Measurements from ENCODE around the gene VPS51. TPM values are rescaled to one million over a fixed set of nuclear protein-coding genes. Genes with fewer than 3 reads are reported as not detected.
A peak's percentile ranks its signal among the peaks of the same experiment; 100 is the strongest.

The VPS51 gene
- total RNA-seq, 1 donor from 2014 or later = 41.4 TPM

DNA sequence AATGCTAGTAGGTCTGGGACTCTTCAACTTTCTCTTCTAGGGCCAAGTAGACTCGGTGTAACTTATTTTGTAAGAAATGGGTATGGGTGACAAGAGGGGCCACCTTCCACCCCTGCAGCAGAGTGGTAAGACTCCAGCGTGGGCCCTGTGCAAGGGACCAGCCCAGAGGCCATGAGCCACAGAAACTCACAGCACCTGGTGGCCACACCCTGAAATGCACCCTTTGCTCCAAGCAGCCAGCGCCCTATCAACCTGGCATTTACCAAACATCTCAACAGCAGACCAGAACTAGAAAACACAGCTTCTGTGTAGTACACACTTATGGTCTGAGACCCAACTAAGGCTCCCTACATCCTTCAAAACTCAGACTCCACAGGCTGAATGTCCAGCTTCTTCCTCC, 17.9 kb upstream of the VPS51 start:
- Mint-ChIP-seq H3K9me3 (ENCODE audit: unreplicated experiment) (no peaks in the 10 kb centered on the region), H3K27me3 (ENCODE audit: low read depth, unreplicated experiment) (no peaks in the 10 kb centered on the region), H3K4me3 (ENCODE audit: unreplicated experiment) (no peak overlapping the region), H3K4me1 (ENCODE audit: low read depth, unreplicated experiment) (no peaks in the 10 kb centered on the region), H3K27ac (ENCODE audit: unreplicated experiment) (no peak overlapping the region), H3K36me3 (ENCODE audit: low read depth, unreplicated experiment) (no peaks in the 10 kb centered on the region)
- Histone ChIP-seq H3K9ac (ENCODE audit: low read length) (no peak overlapping the region), H4K20me1 (ENCODE audit: insufficient read depth, low read length) (peaks cover 4% of the 10 kb centered on the region), H3K27ac (ENCODE audit: low read depth, low read length) (no peak overlapping the region), H3K79me2 (ENCODE audit: insufficient read depth, low read length) (peaks cover 50% of the 10 kb centered on the region), H3K4me1 (ENCODE audit: insufficient read depth, low read length) (peaks cover 4% of the 10 kb centered on the region), H3K4me3 (ENCODE audit: insufficient read depth, low read depth, low read length) (no peak overlapping the region), H2AFZ (ENCODE audit: low read depth, low read length) (no peak overlapping the region), H3K4me2 (ENCODE audit: low read length) (no peak overlapping the region), H3K27me3 (ENCODE audit: insufficient read depth, low read length) (no peaks in the 10 kb centered on the region), H3K36me3 (ENCODE audit: insufficient read depth, low read length) (peaks cover 13% of the 10 kb centered on the region), H3K9me3 (ENCODE audit: insufficient read depth, low read depth, low read length) (no peaks in the 10 kb centered on the region)
- DNase-seq (ENCODE audit: low read depth) (no peak), FAIRE-seq (no peak)
- no peak for TF ChIP-seq EZH2 (IDR thresholded peaks at IDR 0.05; ENCODE audit: insufficient read depth, low read length)
- TF ChIP-seq, protein P1, sequence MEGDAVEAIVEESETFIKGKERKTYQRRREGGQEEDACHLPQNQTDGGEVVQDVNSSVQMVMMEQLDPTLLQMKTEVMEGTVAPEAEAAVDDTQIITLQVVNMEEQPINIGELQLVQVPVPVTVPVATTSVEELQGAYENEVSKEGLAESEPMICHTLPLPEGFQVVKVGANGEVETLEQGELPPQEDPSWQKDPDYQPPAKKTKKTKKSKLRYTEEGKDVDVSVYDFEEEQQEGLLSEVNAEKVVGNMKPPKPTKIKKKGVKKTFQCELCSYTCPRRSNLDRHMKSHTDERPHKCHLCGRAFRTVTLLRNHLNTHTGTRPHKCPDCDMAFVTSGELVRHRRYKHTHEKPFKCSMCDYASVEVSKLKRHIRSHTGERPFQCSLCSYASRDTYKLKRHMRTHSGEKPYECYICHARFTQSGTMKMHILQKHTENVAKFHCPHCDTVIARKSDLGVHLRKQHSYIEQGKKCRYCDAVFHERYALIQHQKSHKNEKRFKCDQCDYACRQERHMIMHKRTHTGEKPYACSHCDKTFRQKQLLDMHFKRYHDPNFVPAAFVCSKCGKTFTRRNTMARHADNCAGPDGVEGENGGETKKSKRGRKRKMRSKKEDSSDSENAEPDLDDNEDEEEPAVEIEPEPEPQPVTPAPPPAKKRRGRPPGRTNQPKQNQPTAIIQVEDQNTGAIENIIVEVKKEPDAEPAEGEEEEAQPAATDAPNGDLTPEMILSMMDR (IDR thresholded peaks at IDR 0.05; ENCODE audit: insufficient read depth, low read depth, low read length) = peak; percentile 50

DNA sequence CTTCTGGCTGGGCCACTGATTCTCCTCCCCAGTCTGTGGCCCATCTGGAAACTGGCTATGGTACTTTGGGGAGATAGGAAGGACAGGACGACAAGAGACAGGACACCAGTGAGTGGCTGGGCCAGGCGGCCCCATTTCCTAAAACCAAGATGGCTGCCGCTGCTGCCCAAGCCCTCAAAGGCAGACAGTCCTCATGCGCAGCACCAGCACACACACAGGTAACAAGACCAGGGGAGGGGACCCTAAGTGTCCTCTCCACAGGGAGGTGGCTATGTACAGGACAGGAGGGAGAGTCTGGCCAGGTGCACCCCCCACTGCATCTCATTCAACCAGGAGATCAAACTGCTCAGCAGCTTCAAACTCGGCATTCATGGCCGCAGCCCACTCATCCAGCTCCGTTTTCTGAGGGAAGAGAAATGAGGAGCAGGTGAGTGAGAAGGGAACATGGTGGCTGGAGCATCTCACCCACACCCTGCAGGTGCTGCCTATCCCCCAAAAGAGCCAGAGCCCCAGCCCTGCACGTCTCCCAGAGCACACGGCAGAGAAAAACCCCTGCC, 17.1 kb upstream of the VPS51 start:
- no peak overlapping the region for H3K27ac Mint-ChIP-seq (ENCODE audit: unreplicated experiment)
- FAIRE-seq = no peak
- Histone ChIP-seq H3K4me3 (ENCODE audit: insufficient read depth, low read depth, low read length) (no peak overlapping the region), H3K27me3 (ENCODE audit: insufficient read depth, low read length) (no peaks in the 10 kb centered on the region), H4K20me1 (ENCODE audit: insufficient read depth, low read length) (peaks cover 4% of the 10 kb centered on the region), H3K79me2 (ENCODE audit: insufficient read depth, low read length) (peaks cover 57% of the 10 kb centered on the region), H2AFZ (ENCODE audit: low read depth, low read length) (no peak overlapping the region), H3K9me3 (ENCODE audit: insufficient read depth, low read depth, low read length) (no peaks in the 10 kb centered on the region), H3K27ac (ENCODE audit: low read depth, low read length) (no peak overlapping the region), H3K4me1 (ENCODE audit: insufficient read depth, low read length) (peaks cover 9% of the 10 kb centered on the region), H3K4me2 (ENCODE audit: low read length) (no peak overlapping the region), H3K36me3 (ENCODE audit: insufficient read depth, low read length) (peaks cover 13% of the 10 kb centered on the region), H3K9ac (ENCODE audit: low read length) (no peak overlapping the region)
- TF ChIP-seq, protein P1 (IDR thresholded peaks at IDR 0.05; ENCODE audit: insufficient read depth, low read depth, low read length) = no peak
- TF ChIP-seq EZH2 (IDR thresholded peaks at IDR 0.05; ENCODE audit: insufficient read depth, low read length) = no peak
- H3K4me3 Mint-ChIP-seq (ENCODE audit: unreplicated experiment) = no peak overlapping the region
- DNase-seq (ENCODE audit: low read depth) = no peak
- H3K36me3 Mint-ChIP-seq (ENCODE audit: low read depth, unreplicated experiment) = no peaks in the 10 kb centered on the region
- H3K9me3 Mint-ChIP-seq (ENCODE audit: unreplicated experiment) = no peaks in the 10 kb centered on the region
- no peaks in the 10 kb centered on the region for H3K4me1 Mint-ChIP-seq (ENCODE audit: low read depth, unreplicated experiment)
- H3K27me3 Mint-ChIP-seq (ENCODE audit: low read depth, unreplicated experiment) = no peaks in the 10 kb centered on the region

DNA sequence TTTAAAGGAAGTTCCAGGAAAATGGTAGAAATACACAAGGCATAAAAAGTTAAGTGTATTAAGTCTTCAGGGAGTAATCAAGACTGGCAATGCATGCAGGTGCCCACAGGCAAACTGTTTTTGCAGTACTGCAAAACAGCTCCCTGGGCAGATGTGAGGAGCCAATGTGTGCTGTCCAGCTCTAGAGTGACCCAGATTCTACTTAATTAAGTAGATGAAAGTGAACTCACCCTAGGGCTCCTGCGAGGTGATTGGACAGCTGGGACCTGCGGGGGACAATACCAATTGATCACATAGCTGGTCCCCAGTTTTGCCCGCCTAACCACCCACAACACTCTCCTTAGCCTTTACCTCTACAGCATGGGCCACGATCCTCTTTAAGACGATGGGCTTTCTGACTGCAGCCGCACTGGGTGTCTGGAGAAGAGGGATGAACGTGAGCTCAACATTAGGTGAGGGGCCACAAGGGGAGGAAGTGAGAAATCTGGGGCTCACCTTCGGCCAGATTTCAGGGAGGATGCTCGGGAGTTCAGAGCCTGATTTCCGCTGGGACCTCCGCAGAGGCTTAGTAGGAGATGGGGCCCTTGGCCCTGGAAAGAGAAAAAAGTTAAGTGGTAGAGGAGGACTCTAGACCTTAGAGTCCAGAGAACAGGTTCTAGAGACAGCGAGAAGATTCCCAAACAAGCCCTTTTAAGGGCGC, 12.7 kb upstream of the VPS51 start:
- H4K20me1 ChIP-seq (ENCODE audit: insufficient read depth, low read length) = peaks cover 4% of the 10 kb centered on the region
- TF ChIP-seq, protein P1 (IDR thresholded peaks at IDR 0.05; ENCODE audit: insufficient read depth, low read depth, low read length) = no peak
- TF ChIP-seq EZH2 (IDR thresholded peaks at IDR 0.05; ENCODE audit: insufficient read depth, low read length) = no peak
- no peaks in the 10 kb centered on the region for H3K9me3 Mint-ChIP-seq (ENCODE audit: unreplicated experiment)
- peak overlapping the region; percentile 96 for H3K4me3 Mint-ChIP-seq (ENCODE audit: unreplicated experiment)
- H3K36me3 Mint-ChIP-seq (ENCODE audit: low read depth, unreplicated experiment) = peaks cover 4% of the 10 kb centered on the region
- peak overlapping the region; percentile 99 for H3K27ac Mint-ChIP-seq (ENCODE audit: unreplicated experiment)
- peak overlapping the region; percentile 95 for H3K4me2 ChIP-seq (ENCODE audit: low read length)
- H3K27me3 Mint-ChIP-seq (ENCODE audit: low read depth, unreplicated experiment) = no peaks in the 10 kb centered on the region
- no peaks in the 10 kb centered on the region for H3K9me3 ChIP-seq (ENCODE audit: insufficient read depth, low read depth, low read length)
- peaks cover 69% of the 10 kb centered on the region for H3K79me2 ChIP-seq (ENCODE audit: insufficient read depth, low read length)
- peaks cover 15% of the 10 kb centered on the region for H3K4me1 ChIP-seq (ENCODE audit: insufficient read depth, low read length)
- peak overlapping the region; percentile 98 for H3K27ac ChIP-seq (ENCODE audit: low read depth, low read length)
- H3K4me1 Mint-ChIP-seq (ENCODE audit: low read depth, unreplicated experiment) = peaks cover 9% of the 10 kb centered on the region
- H3K9ac ChIP-seq (ENCODE audit: low read length) = peak overlapping the region; percentile 99
- peak overlapping the region; percentile 98 for H3K4me3 ChIP-seq (ENCODE audit: insufficient read depth, low read depth, low read length)
- peak overlapping the region; percentile 86 for H2AFZ ChIP-seq (ENCODE audit: low read depth, low read length)
- no peaks in the 10 kb centered on the region for H3K27me3 ChIP-seq (ENCODE audit: insufficient read depth, low read length)
- DNase-seq (ENCODE audit: low read depth) (no peak), FAIRE-seq (no peak)
- peaks cover 13% of the 10 kb centered on the region for H3K36me3 ChIP-seq (ENCODE audit: insufficient read depth, low read length)
